ENCODE results near the gene UBN2.

Gene UBN2

GRCh38 chr7:139232904-139233303, 1.9 kb downstream of the UBN2 start:
- no peak for DNase-seq

DNA sequence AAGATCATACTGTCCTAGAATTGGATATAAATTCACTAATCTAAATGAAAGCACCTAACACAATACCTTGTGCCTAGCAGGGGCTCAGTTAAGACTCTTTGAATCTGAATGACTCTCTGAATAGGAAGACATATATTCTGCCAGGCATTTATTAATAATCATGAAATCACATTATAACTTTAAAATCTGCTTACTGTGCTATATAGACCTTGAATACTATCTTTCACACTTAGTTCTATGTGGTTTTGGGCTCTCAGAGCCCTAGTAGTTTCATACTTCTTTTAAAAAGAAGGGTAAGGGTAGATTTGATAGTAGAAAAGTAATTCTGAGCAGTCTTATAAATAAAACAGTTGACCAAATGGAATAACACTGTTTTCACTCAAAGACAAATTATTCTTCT, 10.2 kb downstream of the UBN2 start:
- DNase-seq, result no peak

DNA sequence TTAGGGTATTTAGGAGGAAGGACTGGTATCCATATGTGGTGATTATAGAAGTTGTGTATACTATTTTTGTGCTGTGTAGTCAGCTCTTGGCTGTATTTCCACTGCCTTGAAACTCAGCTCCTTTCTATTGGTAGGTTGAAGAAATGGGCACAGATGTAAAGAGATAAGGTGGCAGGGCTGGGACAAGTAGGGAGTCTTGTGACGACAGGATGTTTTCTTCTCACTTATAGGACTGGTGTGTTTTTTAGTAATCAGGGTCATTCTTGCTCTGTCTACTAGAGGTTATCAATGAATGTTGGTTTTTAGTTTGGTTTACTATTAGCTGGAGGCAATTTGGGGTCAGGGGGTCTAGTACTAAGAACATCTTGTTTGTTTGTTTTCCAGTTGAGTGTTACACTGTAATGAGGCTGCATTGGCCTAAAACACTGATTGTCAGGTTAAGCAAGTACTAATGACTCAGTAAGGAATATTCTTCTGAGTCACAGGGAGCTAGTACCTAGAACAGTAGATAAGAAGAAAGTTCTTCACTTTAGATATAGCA, 11.8 kb downstream of the UBN2 start:
- DNase-seq, result no peak

DNA sequence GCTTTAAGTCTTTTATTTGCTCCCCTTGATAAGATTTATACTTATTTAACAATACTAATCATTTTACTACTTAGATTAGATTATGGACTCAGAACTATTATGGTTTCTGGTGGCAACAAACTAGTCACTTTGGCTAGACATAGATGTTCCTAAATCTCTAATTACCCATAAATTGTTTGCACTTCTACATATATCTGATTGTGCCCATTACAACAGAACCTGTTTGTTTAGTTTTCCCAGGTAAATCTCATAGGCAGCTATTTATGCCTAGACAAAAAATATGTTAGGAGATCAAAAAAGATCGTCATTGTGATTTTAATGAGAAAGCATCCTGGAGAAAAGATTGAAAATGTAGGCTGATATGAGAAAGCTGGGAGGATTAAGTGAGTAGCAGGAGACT, 14.4 kb downstream of the UBN2 start:
- DNase-seq, result no peak

GRCh38 chr7:139246494-139246893, 15.5 kb downstream of the UBN2 start:
- no peak for DNase-seq

GRCh38 chr7:139246905-139247304, 15.9 kb downstream of the UBN2 start:
- DNase-seq, result no peak

GRCh38 chr7:139249179-139249810, 18.3 kb downstream of the UBN2 start:
- DNase-seq, result no peak

- no peak for DNase-seq
These were observed 21.4 kb downstream of the UBN2 start for GRCh38 chr7:139252451-139252850.

- no peak for DNase-seq
These were observed 23.2 kb downstream of the UBN2 start for GRCh38 chr7:139254281-139254680.

DNA sequence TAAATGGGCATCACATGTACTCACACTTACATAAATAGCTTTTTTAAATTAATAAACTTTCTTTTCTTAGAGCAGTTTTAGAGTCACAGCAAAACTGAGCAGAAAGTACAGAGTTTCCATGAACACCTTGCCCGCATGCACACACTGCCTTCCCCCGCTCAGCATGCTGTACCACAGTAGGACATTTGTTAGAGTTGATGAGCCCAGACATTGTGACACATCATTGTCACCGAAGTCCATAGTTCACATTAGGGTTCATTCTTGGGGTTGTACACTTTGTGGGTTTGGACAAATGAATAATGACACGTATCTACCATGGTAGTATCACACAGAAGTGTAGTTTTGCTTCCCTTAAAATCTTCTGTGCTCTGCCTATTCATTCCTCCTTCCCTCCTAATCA, 23.7 kb downstream of the UBN2 start:
- DNase-seq, result no peak

- no peak for DNase-seq
These were observed 24.3 kb downstream of the UBN2 start for GRCh38 chr7:139255290-139255689.

DNA sequence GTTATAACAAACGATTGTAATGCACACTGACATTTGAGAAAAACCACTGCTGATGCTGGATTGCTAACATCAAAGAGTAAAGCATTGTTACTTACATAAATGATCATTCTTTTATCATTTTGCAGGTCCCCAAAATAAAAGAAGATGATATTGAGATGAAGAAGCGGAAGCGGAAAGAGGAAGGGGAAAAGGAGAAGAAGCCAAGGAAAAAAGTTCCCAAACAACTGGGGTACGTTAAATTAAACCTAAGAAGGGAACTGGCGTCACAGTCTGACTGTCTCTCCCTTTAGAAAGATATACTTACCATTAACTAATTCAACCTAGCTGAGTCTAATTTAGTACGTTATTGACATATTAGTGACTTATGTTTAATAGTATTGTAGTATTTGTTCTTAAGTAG, 28.1 kb downstream of the UBN2 start:
- DNase-seq, result no peak

- no peak for DNase-seq
These were observed 33.2 kb downstream of the UBN2 start for GRCh38 chr7:139264220-139264619.

- DNase-seq, result no peak
These were observed 34.6 kb downstream of the UBN2 start for GRCh38 chr7:139265673-139266072.

DNA sequence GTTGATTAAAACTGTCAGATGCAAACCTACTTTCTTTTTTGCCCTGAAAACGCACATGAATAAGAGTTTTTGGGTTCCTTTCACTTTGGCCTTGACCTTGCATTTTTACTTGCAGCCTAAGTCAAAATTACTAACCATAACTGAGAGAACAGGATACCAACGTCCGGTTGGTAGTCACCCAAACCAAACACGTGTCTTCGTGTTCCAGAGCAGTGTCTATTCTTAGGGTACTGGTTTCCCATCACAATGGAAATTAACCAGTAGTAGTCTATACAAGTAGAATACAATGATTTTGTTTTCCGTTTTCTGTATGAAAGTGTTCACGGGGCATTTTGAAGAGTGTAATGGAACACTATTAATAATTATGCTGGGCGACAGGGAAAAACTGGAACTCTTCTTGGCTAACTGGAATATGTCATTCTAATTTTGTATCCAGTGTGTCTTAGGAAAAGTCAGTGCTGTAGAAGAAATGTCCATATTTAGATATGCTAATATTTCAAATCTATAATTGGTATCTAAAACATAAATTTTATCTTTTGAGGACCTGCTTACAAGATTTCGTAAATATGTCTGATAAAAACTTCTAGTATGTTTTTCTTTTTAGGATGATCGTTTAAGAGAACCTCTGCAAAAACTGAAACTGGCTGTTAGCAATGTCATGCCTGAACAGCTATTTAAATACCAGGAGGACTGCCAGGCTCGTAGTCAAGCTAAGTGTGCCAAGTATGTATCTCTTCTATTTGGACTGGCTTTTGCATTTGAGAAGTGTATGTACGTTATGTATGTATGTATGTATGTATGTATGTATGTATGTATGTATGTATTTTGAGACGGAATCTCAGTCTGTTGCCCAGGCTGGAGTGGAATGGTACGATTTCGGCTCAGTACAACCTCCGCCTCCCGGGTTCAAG, 40.9 kb downstream of the UBN2 start:
- no peak for DNase-seq

- no peak for DNase-seq
These were observed 53.3 kb downstream of the UBN2 start for GRCh38 chr7:139284252-139284896.

DNA sequence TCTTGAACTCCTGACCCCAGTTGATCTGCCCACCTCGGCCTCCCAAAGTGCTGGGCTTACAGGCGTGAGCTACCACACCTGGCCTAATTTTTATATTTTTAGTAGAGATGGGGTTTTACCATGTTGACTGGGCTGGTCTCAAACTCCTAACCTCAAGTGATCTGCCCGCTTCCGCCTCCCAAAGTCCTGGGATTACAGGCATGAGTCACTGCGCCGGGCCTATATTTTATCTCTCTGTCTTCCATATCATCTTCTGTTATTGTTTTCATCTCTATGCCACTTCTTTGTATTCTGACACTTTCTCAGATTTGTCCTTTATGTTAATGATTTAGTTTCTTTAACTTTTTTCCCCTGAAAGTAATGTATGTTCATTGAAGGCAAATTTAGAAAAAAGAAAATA, 55.1 kb downstream of the UBN2 start:
- no peak for DNase-seq

DNA sequence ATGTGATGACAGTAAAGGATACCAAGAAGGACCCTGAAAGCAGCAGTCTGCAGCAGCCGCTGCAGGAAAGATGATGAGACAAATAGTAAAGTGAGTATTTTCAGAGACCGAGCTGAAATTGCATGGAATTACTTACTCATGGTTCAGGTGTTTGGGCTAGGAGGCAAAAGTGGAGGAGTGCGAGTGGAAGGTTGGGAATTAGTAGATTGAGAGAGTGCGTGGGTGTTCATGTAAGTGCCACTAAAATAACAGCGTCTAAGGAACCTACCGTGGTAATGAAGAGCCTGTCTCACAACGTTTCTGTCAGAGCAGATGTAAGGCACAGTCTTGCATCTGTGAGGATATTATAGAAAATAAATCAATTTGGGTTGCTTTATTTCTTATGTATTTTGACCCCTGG, 61.8 kb downstream of the UBN2 start:
- no peak for DNase-seq

DNA sequence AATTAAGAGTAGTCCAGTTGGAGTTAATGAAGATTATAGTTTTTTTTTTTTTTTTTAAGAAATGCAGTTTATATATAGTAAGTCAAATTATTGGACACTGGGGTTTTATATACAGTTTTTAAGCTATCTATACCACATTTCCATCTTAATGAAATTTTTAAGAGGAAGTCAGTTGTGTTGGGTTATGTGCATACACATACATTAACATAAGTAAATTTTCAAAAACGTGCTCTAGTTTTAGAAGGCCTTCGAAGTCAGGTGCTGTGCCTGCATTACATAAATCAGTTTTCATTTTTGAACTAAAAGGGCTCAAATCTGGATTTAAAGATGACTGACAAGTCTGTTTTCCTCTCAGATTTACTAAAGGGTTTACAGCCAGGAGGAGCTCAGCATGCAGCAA, 62.5 kb downstream of the UBN2 start:
- no peak for DNase-seq

GRCh38 chr7:139294241-139294640, 63.2 kb downstream of the UBN2 start:
- DNase-seq, result no peak

- no peak for DNase-seq
These were observed 64.0 kb downstream of the UBN2 start for GRCh38 chr7:139294951-139295575.

DNA sequence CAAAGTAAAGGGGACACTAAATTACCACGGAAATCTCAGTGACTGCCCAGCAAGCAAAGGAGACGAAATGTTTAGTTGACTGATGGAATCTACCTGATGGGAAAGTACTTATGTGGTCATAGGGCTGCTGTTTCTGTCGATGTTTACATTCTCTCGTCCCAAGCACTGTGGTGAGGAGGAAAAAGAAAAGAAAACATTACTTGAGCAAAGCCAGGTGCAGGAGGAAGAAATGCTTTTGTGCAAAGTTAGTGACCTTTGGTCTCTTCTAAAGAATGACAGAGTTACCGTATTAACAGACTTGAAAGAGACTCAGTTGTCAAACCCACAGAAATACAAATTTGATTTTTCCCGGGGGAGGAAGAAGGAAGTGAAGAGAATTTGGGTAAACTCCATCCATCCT, 66.8 kb downstream of the UBN2 start:
- DNase-seq, result no peak

- no peak for DNase-seq
These were observed 68.3 kb downstream of the UBN2 start for GRCh38 chr7:139299296-139299695.
